ENCODE results near the gene HIF1AN. TPM values are rescaled to one million over a fixed set of nuclear protein-coding genes. Genes with fewer than 3 reads are reported as not detected.

HIF1AN gene
- polyA plus RNA-seq, 1 donor (not counting 4 experiments of a cell fraction or from before 2014, with no cell fraction given): 16.8 TPM

DNA sequence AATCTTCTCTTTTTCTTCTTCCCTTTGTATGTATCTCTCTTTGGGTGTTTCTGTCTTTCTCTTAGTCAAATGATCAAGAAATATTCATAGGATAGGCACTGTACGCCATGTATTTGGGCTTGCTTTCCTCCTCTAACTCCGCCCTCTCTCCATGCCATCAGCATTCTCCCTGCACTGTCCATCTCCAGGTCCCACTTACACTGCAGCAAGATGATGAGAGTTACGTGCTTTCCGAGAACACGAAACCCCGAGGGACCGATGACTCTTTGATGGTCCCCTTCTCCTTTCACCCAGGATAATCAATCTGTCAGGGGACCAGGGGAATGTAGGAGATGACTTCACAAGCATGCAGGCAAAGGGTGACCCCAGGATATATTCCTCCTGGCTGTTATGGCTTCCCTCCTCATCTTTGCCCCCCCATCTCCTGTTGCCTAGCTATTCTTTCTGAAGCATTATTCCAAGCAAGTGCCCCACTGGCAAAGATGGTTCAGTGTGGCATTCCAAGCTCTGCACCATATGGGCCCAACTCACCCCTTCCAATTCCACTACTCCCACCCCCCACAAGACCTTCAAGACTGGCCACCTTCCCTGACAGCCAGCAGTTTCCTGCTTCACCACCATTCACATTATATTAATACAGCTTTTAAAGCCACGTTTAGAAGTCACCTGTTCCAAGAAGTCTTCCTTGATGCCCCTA is 40.0 kb downstream of the HIF1AN start:
- dilution Hi-C loops (cut with MboI; ENCODE audit: extremely low pct_ligation_motif_present, low sequenced_read_pairs): no loop called here
- Histone ChIP-seq H3K9ac (ENCODE audit: control insufficient read depth, extremely low read depth, insufficient read depth, low read length) (no peak overlapping the region), H2AFZ (ENCODE audit: control insufficient read depth, low read length) (no peak overlapping the region), H4K20me1 (ENCODE audit: control insufficient read depth, extremely low read depth, insufficient read depth, low read length) (no peaks in the 10 kb centered on the region), H3K36me3 (ENCODE audit: control insufficient read depth in 2 of 2, extremely low read depth in 1 of 2, insufficient read depth in 2 of 2, low read length in 2 of 2) (no peaks in the 10 kb centered on the region), H3K9me3 (ENCODE audit: control insufficient read depth, low read depth, low read length) (no peaks in the 10 kb centered on the region), H3K4me1 (ENCODE audit: control insufficient read depth, extremely low read depth, insufficient read depth, low read length) (no peaks in the 10 kb centered on the region), H3K79me2 (ENCODE audit: control insufficient read depth, insufficient read depth, low read length) (no peaks in the 10 kb centered on the region), H3K27ac (ENCODE audit: control insufficient read depth, insufficient read depth, low read length) (no peak overlapping the region), H3K4me2 (ENCODE audit: control insufficient read depth, extremely low read depth, insufficient read depth, low read depth, low read length) (no peak overlapping the region), H3K9me1 (ENCODE audit: control insufficient read depth, extremely low read depth, insufficient read depth, low read length) (peaks cover 2% of the 10 kb centered on the region), H3K4me3 (ENCODE audit: control insufficient read depth in 2 of 3, extremely low read depth in 1 of 3, insufficient read depth in 2 of 3, low read depth in 1 of 3, low read length in 3 of 3) (no peak overlapping the region), H3K27me3 (ENCODE audit: control insufficient read depth, extremely low read depth, insufficient read depth, low read length) (peaks cover 15% of the 10 kb centered on the region)
- no peak for DNase-seq (ENCODE audit: low read depth, low spot score)
- no peak for TF ChIP-seq EZH2 (IDR thresholded peaks at IDR 0.05; ENCODE audit: low read length)
- TF ChIP-seq, protein P1, sequence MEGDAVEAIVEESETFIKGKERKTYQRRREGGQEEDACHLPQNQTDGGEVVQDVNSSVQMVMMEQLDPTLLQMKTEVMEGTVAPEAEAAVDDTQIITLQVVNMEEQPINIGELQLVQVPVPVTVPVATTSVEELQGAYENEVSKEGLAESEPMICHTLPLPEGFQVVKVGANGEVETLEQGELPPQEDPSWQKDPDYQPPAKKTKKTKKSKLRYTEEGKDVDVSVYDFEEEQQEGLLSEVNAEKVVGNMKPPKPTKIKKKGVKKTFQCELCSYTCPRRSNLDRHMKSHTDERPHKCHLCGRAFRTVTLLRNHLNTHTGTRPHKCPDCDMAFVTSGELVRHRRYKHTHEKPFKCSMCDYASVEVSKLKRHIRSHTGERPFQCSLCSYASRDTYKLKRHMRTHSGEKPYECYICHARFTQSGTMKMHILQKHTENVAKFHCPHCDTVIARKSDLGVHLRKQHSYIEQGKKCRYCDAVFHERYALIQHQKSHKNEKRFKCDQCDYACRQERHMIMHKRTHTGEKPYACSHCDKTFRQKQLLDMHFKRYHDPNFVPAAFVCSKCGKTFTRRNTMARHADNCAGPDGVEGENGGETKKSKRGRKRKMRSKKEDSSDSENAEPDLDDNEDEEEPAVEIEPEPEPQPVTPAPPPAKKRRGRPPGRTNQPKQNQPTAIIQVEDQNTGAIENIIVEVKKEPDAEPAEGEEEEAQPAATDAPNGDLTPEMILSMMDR (optimal IDR thresholded peaks at IDR 0.05 in 1 of 3, IDR thresholded peaks at IDR 0.05 in 1 of 3, conservative IDR thresholded peaks at IDR 0.05 in 1 of 3; ENCODE audit: extremely low read depth in 1 of 3, insufficient read depth in 2 of 3, low read length in 3 of 3): no peak
- FAIRE-seq: no peak

DNA sequence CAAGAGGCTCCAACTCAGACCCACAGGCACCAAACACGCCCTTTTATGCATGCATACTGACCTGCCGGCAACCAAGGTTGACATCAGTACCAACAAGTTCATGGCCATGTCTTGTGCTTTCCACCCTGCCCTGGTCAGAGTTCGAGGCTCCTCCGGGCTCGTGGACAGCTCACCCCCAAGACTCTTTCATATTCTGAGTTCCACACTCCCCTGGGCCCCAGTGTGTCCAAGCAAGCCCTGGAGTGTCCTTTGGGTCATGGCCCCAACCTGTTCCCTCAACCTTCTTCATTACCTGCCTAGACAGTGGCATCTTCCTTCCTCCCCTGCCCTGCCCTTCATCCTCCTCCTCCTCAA is 40.5 kb downstream of the HIF1AN start:
- H3K27me3 ChIP-seq (ENCODE audit: control insufficient read depth, extremely low read depth, insufficient read depth, low read length): peaks cover 11% of the 10 kb centered on the region
- FAIRE-seq (no peak), DNase-seq (ENCODE audit: low read depth, low spot score) (no peak)
- no peak for TF ChIP-seq EZH2 (IDR thresholded peaks at IDR 0.05; ENCODE audit: low read length)
- TF ChIP-seq, protein P1 (optimal IDR thresholded peaks at IDR 0.05 in 1 of 3, IDR thresholded peaks at IDR 0.05 in 1 of 3, conservative IDR thresholded peaks at IDR 0.05 in 1 of 3; ENCODE audit: extremely low read depth in 1 of 3, insufficient read depth in 2 of 3, low read length in 3 of 3): no peak
- H2AFZ ChIP-seq (ENCODE audit: control insufficient read depth, low read length): no peak overlapping the region
- no peak overlapping the region for H3K4me3 ChIP-seq (ENCODE audit: control insufficient read depth in 2 of 3, extremely low read depth in 1 of 3, insufficient read depth in 2 of 3, low read depth in 1 of 3, low read length in 3 of 3)
- dilution Hi-C loops (cut with MboI; ENCODE audit: extremely low pct_ligation_motif_present, low sequenced_read_pairs): no loop called here
- peaks cover 2% of the 10 kb centered on the region for H3K9me1 ChIP-seq (ENCODE audit: control insufficient read depth, extremely low read depth, insufficient read depth, low read length)
- no peak overlapping the region for H3K9ac ChIP-seq (ENCODE audit: control insufficient read depth, extremely low read depth, insufficient read depth, low read length)
- no peak overlapping the region for H3K27ac ChIP-seq (ENCODE audit: control insufficient read depth, insufficient read depth, low read length)
- H3K79me2 ChIP-seq (ENCODE audit: control insufficient read depth, insufficient read depth, low read length): no peaks in the 10 kb centered on the region
- H4K20me1 ChIP-seq (ENCODE audit: control insufficient read depth, extremely low read depth, insufficient read depth, low read length): no peaks in the 10 kb centered on the region
- H3K36me3 ChIP-seq (ENCODE audit: control insufficient read depth in 2 of 2, extremely low read depth in 1 of 2, insufficient read depth in 2 of 2, low read length in 2 of 2): no peaks in the 10 kb centered on the region
- H3K4me1 ChIP-seq (ENCODE audit: control insufficient read depth, extremely low read depth, insufficient read depth, low read length): no peaks in the 10 kb centered on the region
- H3K9me3 ChIP-seq (ENCODE audit: control insufficient read depth, low read depth, low read length): no peaks in the 10 kb centered on the region
- no peak overlapping the region for H3K4me2 ChIP-seq (ENCODE audit: control insufficient read depth, extremely low read depth, insufficient read depth, low read depth, low read length)

Data from keratinocyte (primary cell).